K562 (cell line): ENCODE results near the gene PRKAR1A. TPM values are rescaled to one million over a fixed set of nuclear protein-coding genes. Genes with fewer than 3 reads are reported as not detected.

Experiments used
- ATAC-seq: fragments of 200-7000 bp; cut with Tn5 transposase; 3 replicates; pipeline ENCODE4 v1.9.1; 2020; ENCODE audit warnings: moderate library complexity
- BruUV-seq: library from RNA; stranded (reverse); fragments of 400-500 nt; replicated peaks from 2 replicates; lab custom pipeline; 2021; lab: Mats Ljungman, UMichigan
- CTCF ChIA-PET: fragments of 300-600 bp; formaldehyde crosslinking; extraction: SDS; loops from one replicate; lab custom pipeline; 2021; ENCODE audit warnings: low intra/inter-chr PET ratio; lab: Yijun Ruan, JAX
- POLR2A ChIA-PET: fragments of 300-600, 350-650 bp; sonication (Branson Sonifier 250); formaldehyde crosslinking; extraction: SDS; loops from one replicate; lab custom pipeline; 2021; ENCODE audit warnings: antibody characterized with exemption, inconsistent platforms; lab: Yijun Ruan, JAX
- DNase-seq, 4 experiments: peaks; one replicate each; pipeline versions ENCODE4 v3.0.0 to v3.0.0-alpha.2; 2011 to 2018; ENCODE audit warnings: low spot score in 3 of 4, mixed read lengths in 3 of 4; ENCODE audit errors: extremely low read depth in 1 of 4
- FAIRE-seq: peaks from 2 replicates; lab custom pipeline; 2011; peaks lifted over from hg19 to GRCh38; lab: Jason Lieb, UNC
- H2AFZ ChIP-seq: 2 replicates; pipeline ENCODE4 v1.6.0; 2011; ENCODE audit warnings: low read depth, low read length, control low read depth, inconsistent platforms
- H3K27ac ChIP-seq: fragments of 200-600 bp; 3 replicates; pipeline ENCODE4 v1.8.0; 2011; ENCODE audit warnings: low read depth, mild to moderate bottlenecking, control low read depth, inconsistent platforms, low read length, moderate library complexity, mixed read lengths; ENCODE audit errors: extremely low read depth
- H3K27me3 ChIP-seq, 2 experiments: fragments of 300-600 bp in 1 of 2; 2 replicates in 1 of 2; 3 replicates in 1 of 2; pipeline versions ENCODE4 v1.6.0 to v1.8.0; 2011; ENCODE audit warnings: inconsistent platforms in 2 of 2, low read length in 2 of 2, mild to moderate bottlenecking in 1 of 2, mixed read lengths in 1 of 2, moderate library complexity in 1 of 2; ENCODE audit not compliant: control insufficient read depth in 2 of 2, insufficient read depth in 2 of 2
- H3K36me3 ChIP-seq: fragments of 300-600 bp; 3 replicates; pipeline ENCODE4 v1.8.0; 2011; ENCODE audit warnings: mild to moderate bottlenecking, low read length, inconsistent platforms; ENCODE audit not compliant: control insufficient read depth, insufficient read depth
- H3K4me1 ChIP-seq, 2 experiments: fragments of 200-600 bp in 1 of 2; replicated peaks in 1 of 2; 2 replicates in 1 of 2; 3 replicates in 1 of 2; pipeline versions ENCODE4 v1.5.1 to v1.8.0; 2011; ENCODE audit warnings: inconsistent platforms in 2 of 2, low read length in 2 of 2, mild to moderate bottlenecking in 1 of 2, mixed read lengths in 1 of 2, moderate library complexity in 1 of 2; ENCODE audit not compliant: control insufficient read depth in 2 of 2, insufficient read depth in 2 of 2
- H3K4me2 ChIP-seq: 2 replicates; pipeline ENCODE4 v1.6.1; 2011; ENCODE audit warnings: low read length, control low read depth, inconsistent platforms, mixed read lengths; ENCODE audit not compliant: insufficient read depth
- H3K4me3 ChIP-seq: fragments of 200-600 bp; sonication (generic), shearing (Covaris generic); 2 replicates; pipeline ENCODE4 v1.5.1; 2016; ENCODE audit warnings: control low read depth, inconsistent platforms
- H3K79me2 ChIP-seq: fragments of 200-600 bp; 3 replicates; pipeline ENCODE4 v1.8.0; 2011; ENCODE audit warnings: low read length, inconsistent platforms; ENCODE audit not compliant: control insufficient read depth, insufficient read depth
- H3K9ac ChIP-seq, 2 experiments: 2 replicates each; pipeline versions ENCODE4 v1.6.0 to v1.6.1; 2011; ENCODE audit warnings: low read depth in 2 of 2, low read length in 2 of 2, control low read depth in 1 of 2, inconsistent platforms in 1 of 2, mild to moderate bottlenecking in 1 of 2, mixed read lengths in 1 of 2; ENCODE audit not compliant: insufficient read depth in 1 of 2
- H3K9me1 ChIP-seq: one replicate; pipeline ENCODE4 v1.6.0; 2011; ENCODE audit warnings: inconsistent platforms, mild to moderate bottlenecking, low read length, moderate library complexity; ENCODE audit not compliant: control insufficient read depth, insufficient read depth
- H3K9me3 ChIP-seq: replicated peaks from 2 replicates; pipeline ENCODE4 v1.5.1; 2011; ENCODE audit warnings: low read depth, low read length, inconsistent platforms; ENCODE audit not compliant: control insufficient read depth, insufficient read depth
- H4K20me1 ChIP-seq: replicated peaks from 2 replicates; pipeline ENCODE4 v1.6.1; 2011; ENCODE audit warnings: low read length, inconsistent platforms, mixed read lengths; ENCODE audit not compliant: control insufficient read depth, insufficient read depth
- HDAC3 ChIP-seq: fragments of 450-650 bp; IDR thresholded peaks from 2 replicates; pipeline ENCODE4 v1.6.1; 2018; ENCODE audit warnings: borderline replicate concordance, mild to moderate bottlenecking, moderate library complexity; ENCODE audit not compliant: partially characterized antibody
- JUND ChIP-seq, 2 experiments: IDR thresholded peaks; 2 replicates in 1 of 2; 3 replicates in 1 of 2; pipeline ENCODE4 v1.6.1; 2011; ENCODE audit warnings: borderline replicate concordance in 2 of 2, low read depth in 2 of 2, low read length in 2 of 2, improper control_type of control experiment in 1 of 2, missing biosample characterization in 1 of 2, missing genetic modification characterization in 1 of 2, missing genetic modification reagents in 1 of 2
- KAT2B ChIP-seq: IDR thresholded peaks from one replicate; pipeline ENCODE4 v1.6.1; 2012; ENCODE audit warnings: low read depth, mild to moderate bottlenecking, control low read depth, inconsistent platforms, low read length, moderate library complexity
- KDM4B ChIP-seq, 2 experiments: fragments of 450-650 bp in 1 of 2; sonication (generic) in 1 of 2; IDR thresholded peaks; 2 replicates each; pipeline ENCODE4 v1.6.1; 2016 to 2017; ENCODE audit warnings: borderline replicate concordance in 2 of 2, antibody characterized with exemption in 1 of 2, low read depth in 1 of 2, mild to moderate bottlenecking in 1 of 2
- KDM5B ChIP-seq: fragments of 200-600 bp; sonication (generic); IDR thresholded peaks from 2 replicates; pipeline ENCODE4 v1.6.1; 2012; ENCODE audit warnings: low read depth, mild to moderate bottlenecking, moderate library complexity, low read length, control low read depth, inconsistent platforms; ENCODE audit not compliant: insufficient replicate concordance
- MIER1 ChIP-seq: fragments of 450-650 bp; IDR thresholded peaks from 2 replicates; pipeline ENCODE4 v1.6.1; 2016; ENCODE audit warnings: antibody characterized with exemption, mild to moderate bottlenecking, low read depth
- NFE2L1 ChIP-seq: fragments of 450-650 bp; IDR thresholded peaks from 2 replicates; pipeline ENCODE4 v1.6.1; 2016; ENCODE audit warnings: missing genetic modification characterization, low read depth, mild to moderate bottlenecking, missing compliant biosample characterization, moderate library complexity, borderline replicate concordance
- RAD51 ChIP-seq: fragments of 450-650 bp; IDR thresholded peaks from 2 replicates; pipeline ENCODE4 v1.7.1; 2016; ENCODE audit warnings: low read depth, mild to moderate bottlenecking, borderline replicate concordance
- TAF1 ChIP-seq: IDR thresholded peaks from 2 replicates; pipeline ENCODE4 v1.6.1; 2011; ENCODE audit warnings: mild to moderate bottlenecking, low read length, moderate library complexity; ENCODE audit not compliant: insufficient read depth, control insufficient read depth, severe bottlenecking; ENCODE audit errors: extremely low read depth
- TRIM25 ChIP-seq: fragments of 450-650 bp; IDR thresholded peaks from 2 replicates; pipeline ENCODE4 v1.7.0; 2016; ENCODE audit warnings: borderline replicate concordance
- ZFP36 ChIP-seq: fragments of 150-350 bp; IDR thresholded peaks from 2 replicates; pipeline ENCODE4 v1.6.1; 2018; ENCODE audit warnings: low read length, low read depth; ENCODE audit not compliant: partially characterized antibody
- ZNF253 ChIP-seq: fragments of 250-450 bp; sonication (Bioruptor Pico); conservative IDR thresholded peaks from 2 replicates; pipeline ENCODE4 v1.6.1; 2021; ENCODE audit warnings: mild to moderate bottlenecking
- ZNF354B ChIP-seq: fragments of 250-450 bp; sonication (Bioruptor Pico); IDR thresholded peaks from 2 replicates; pipeline ENCODE4 v1.4.0; 2020
- WGBS: fragments of 100-300 bp; shearing (Covaris generic); methylation state at CpG from one replicate; pipeline ENCODE4 v1.1.6; 2016; ENCODE audit warnings: low coverage, mixed read lengths; ENCODE audit not compliant: insufficient coverage; ENCODE audit errors: missing lambda C conversion rate; 5-methylcytosine and 5-hydroxymethylcytosine counted together
- in situ Hi-C: fragments of 300-500 bp; cut with MboI; formaldehyde crosslinking; loops from 4 replicates; pipeline ENCODE4 v1.15.0; 2018; ENCODE audit warnings: inconsistent platforms, mixed read lengths
- intact Hi-C: fragments of 100-400 bp; cut with micrococcal nuclease; formaldehyde crosslinking; loops from 2 replicates; pipeline ENCODE4 v1.14.2; 2022
- polyA plus RNA-seq, 8 experiments: library from polyadenylated mRNA; depleted of rRNA in 4 of 8; stranded (reverse) in 5 of 8; unstranded in 3 of 8; fragments of >200 nt; fragmentation: Nextera tagmentation in 2 of 8; fragmentation: Illumina TruSeq in 1 of 8; extraction: Ambion mirVana in 2 of 8; extraction: Trizol in 1 of 8; gene quantifications; 2 replicates each; pipeline versions ENCODE4 v1.2.1 to v1.2.3, GENCODE V29; 2011 to 2014; ENCODE audit warnings: inconsistent platforms in 1 of 8, missing spikeins in 1 of 8
- total RNA-seq, 7 experiments: library from RNA; depleted of rRNA in 6 of 7; stranded (reverse); fragments of >200 nt in 6 of 7; fragmentation: Illumina TruSeq in 2 of 7; extraction: Trizol in 2 of 7; gene quantifications; 2 replicates each; pipeline versions ENCODE4 v1.2.1 to v1.2.3, GENCODE V29; 2011 to 2021; ENCODE audit warnings: low replicate concordance in 1 of 7
- TF ChIP-seq, protein P1 (sequence below): fragments of 450-650 bp; IDR thresholded peaks from 2 replicates; pipeline ENCODE4 v1.6.1; 2016; ENCODE audit warnings: mild to moderate bottlenecking

PRKAR1A gene
- total and polyA plus RNA-seq, 9 of the 15 experiments (the other 6 are each of a cell fraction or from before 2014, with no cell fraction given), result 15.0 to 95.6 (median 67.5) TPM

GRCh38 chr17:68541816-68542215 is 29.6 kb downstream of the PRKAR1A start:
- Histone ChIP-seq H3K9me1 (no peaks in the 10 kb centered on the region), H3K9ac (no peak overlapping the region), H3K4me2 (no peak overlapping the region), H3K4me1 (no peaks in the 10 kb centered on the region), H3K9me3 (no peaks in the 10 kb centered on the region), H2AFZ (no peak overlapping the region), H3K4me3 (no peak overlapping the region), H3K36me3 (0 out of 3 replicates have a peak, but pooled peaks cover 2% of the 10 kb centered on the region), H3K27me3 (peaks cover 10 to 20% of the 10 kb centered on the region in 2 experiments), H4K20me1 (peaks cover 3% of the 10 kb centered on the region; the same call in 1 of the 2 replicates), H3K79me2 (no peaks in the 10 kb centered on the region), H3K27ac (no peak overlapping the region)
- in situ Hi-C loops (no loop called here), intact Hi-C loops (no loop called here)
- FAIRE-seq (no peak), ATAC-seq (no peak), DNase-seq (no peak)
- BruUV-seq, result no TSS peak
- CTCF ChIA-PET, result no interaction called here
- POLR2A ChIA-PET, result interaction anchor here (0.8 kb wide), 1 partner anchor 127 kb away, joined by 3 read pairs; no protein-coding TSS in a partner anchor
- WGBS, result 9% methylated on average over 6 of the region's 6 CpGs
- no peak for TF ChIP-seq TAF1
- no peak for TF ChIP-seq ZNF253 (CRISPR knock-in tag)
- no peak for TF ChIP-seq MIER1
- no peak for TF ChIP-seq HDAC3
- no peak for TF ChIP-seq ZNF354B
- no peak for TF ChIP-seq KAT2B
- no peak for TF ChIP-seq NFE2L1 (tag)
- TF ChIP-seq TRIM25, result no peak
- TF ChIP-seq KDM4B (IDR thresholded peaks at IDR 0.05; ENCODE audit: borderline replicate concordance in 2 of 2, low read depth in 1 of 2), result no peak
- no peak for TF ChIP-seq RAD51
- TF ChIP-seq JUND (IDR thresholded peaks at IDR 0.05; ENCODE audit: borderline replicate concordance, low read depth, low read length), result no peak
- TF ChIP-seq JUND (tag; IDR thresholded peaks at IDR 0.05; ENCODE audit: borderline replicate concordance, low read depth, low read length), result no peak
- TF ChIP-seq KDM5B, result no peak
- TF ChIP-seq ZFP36, result no peak
- TF ChIP-seq, protein P1, sequence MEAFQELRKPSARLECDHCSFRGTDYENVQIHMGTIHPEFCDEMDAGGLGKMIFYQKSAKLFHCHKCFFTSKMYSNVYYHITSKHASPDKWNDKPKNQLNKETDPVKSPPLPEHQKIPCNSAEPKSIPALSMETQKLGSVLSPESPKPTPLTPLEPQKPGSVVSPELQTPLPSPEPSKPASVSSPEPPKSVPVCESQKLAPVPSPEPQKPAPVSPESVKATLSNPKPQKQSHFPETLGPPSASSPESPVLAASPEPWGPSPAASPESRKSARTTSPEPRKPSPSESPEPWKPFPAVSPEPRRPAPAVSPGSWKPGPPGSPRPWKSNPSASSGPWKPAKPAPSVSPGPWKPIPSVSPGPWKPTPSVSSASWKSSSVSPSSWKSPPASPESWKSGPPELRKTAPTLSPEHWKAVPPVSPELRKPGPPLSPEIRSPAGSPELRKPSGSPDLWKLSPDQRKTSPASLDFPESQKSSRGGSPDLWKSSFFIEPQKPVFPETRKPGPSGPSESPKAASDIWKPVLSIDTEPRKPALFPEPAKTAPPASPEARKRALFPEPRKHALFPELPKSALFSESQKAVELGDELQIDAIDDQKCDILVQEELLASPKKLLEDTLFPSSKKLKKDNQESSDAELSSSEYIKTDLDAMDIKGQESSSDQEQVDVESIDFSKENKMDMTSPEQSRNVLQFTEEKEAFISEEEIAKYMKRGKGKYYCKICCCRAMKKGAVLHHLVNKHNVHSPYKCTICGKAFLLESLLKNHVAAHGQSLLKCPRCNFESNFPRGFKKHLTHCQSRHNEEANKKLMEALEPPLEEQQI, result no peak
